MCF 10A (cell line): ENCODE results near the gene SLIT3. TPM values are rescaled to one million over a fixed set of nuclear protein-coding genes. Genes with fewer than 3 reads are reported as not detected.

Experiments used
- BruUV-seq: library from RNA; stranded (reverse); fragments of 400-500 nt; replicated peaks from 2 replicates; lab custom pipeline; 2021; lab: Mats Ljungman, UMichigan
- CTCF ChIA-PET: fragments of 300-600 bp; sonication (Branson Sonifier 250); formaldehyde crosslinking; extraction: SDS; loops from one replicate; lab custom pipeline; 2021; ENCODE audit warnings: antibody characterized with exemption, inconsistent platforms; lab: Yijun Ruan, JAX
- POLR2A ChIA-PET: fragments of 300-600, 350-650 bp; sonication (Branson Sonifier 250); formaldehyde crosslinking; extraction: SDS; loops from one replicate; lab custom pipeline; 2020; ENCODE audit warnings: antibody characterized with exemption, inconsistent platforms; lab: Yijun Ruan, JAX
- DNase-seq: peaks from one replicate; pipeline ENCODE4 v3.0.0-alpha.2; 2018; ENCODE audit not compliant: unreplicated experiment
- H3K27ac Mint-ChIP-seq: one replicate; pipeline ENCODE4 v1.8.0; 2022; ENCODE audit warnings: mild to moderate bottlenecking, low read depth, mixed read lengths; ENCODE audit not compliant: unreplicated experiment
- H3K27me3 Mint-ChIP-seq: one replicate; pipeline ENCODE4 v1.8.0; 2022; ENCODE audit warnings: mixed read lengths; ENCODE audit not compliant: insufficient read depth, unreplicated experiment
- H3K36me3 Mint-ChIP-seq: one replicate; pipeline ENCODE4 v1.8.0; 2022; ENCODE audit warnings: mild to moderate bottlenecking, moderate library complexity, mixed read lengths; ENCODE audit not compliant: insufficient read depth, unreplicated experiment
- H3K4me1 Mint-ChIP-seq: one replicate; pipeline ENCODE4 v1.8.0; 2022; ENCODE audit warnings: mixed read lengths; ENCODE audit not compliant: insufficient read depth, unreplicated experiment
- H3K4me3 Mint-ChIP-seq: one replicate; pipeline ENCODE4 v1.8.0; 2022; ENCODE audit warnings: mild to moderate bottlenecking, moderate library complexity, mixed read lengths; ENCODE audit not compliant: unreplicated experiment
- H3K9me3 Mint-ChIP-seq: one replicate; pipeline ENCODE4 v1.8.0; 2022; ENCODE audit warnings: mixed read lengths; ENCODE audit not compliant: unreplicated experiment
- intact Hi-C: fragments of 100-400 bp; cut with micrococcal nuclease; formaldehyde crosslinking; loops from 2 replicates; pipeline ENCODE4 v1.14.1; 2022
- total RNA-seq: library from RNA; stranded (reverse); gene quantifications from 2 replicates; pipeline ENCODE4 v1.2.3, GENCODE V29; 2022
- TF ChIP-seq, protein P1 (sequence below): fragments of 200-600 bp; IDR thresholded peaks from one replicate; pipeline ENCODE4 v1.8.0; 2022; ENCODE audit warnings: antibody characterized with exemption, mild to moderate bottlenecking; ENCODE audit not compliant: unreplicated experiment

The SLIT3 gene
- total RNA-seq, 1 experiment from 2014 or later, result 0.89 TPM

DNA sequence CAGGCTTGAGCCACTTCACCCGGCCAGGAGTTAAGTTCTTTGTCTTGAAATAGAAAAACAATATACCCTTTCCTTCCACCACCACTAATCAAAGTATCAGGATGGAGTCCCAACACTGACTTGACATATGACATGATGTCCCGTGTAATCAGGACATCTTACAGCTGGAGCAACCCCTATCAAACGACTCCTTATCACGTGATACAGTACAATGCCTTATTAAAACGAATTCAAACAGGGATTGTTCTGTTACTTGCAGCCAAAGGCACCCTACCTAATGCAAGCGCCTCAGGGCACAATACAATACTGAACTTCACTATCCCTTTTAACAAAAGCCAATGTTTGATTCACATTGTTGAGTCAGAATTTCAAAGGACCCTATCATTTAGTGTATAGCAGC, 261.3 kb downstream of the SLIT3 start:
- Mint-ChIP-seq H3K4me1 (no peaks in the 10 kb centered on the region), H3K36me3 (no peaks in the 10 kb centered on the region), H3K4me3 (no peak overlapping the region), H3K27me3 (no peaks in the 10 kb centered on the region), H3K27ac (no peak overlapping the region), H3K9me3 (peaks cover 28% of the 10 kb centered on the region)
- POLR2A ChIA-PET, result no interaction called here
- CTCF ChIA-PET, result interaction anchor here (0.7 kb wide), 1 partner anchor 300 kb away, joined by 3 read pairs; no protein-coding TSS in a partner anchor
- TF ChIP-seq, protein P1, sequence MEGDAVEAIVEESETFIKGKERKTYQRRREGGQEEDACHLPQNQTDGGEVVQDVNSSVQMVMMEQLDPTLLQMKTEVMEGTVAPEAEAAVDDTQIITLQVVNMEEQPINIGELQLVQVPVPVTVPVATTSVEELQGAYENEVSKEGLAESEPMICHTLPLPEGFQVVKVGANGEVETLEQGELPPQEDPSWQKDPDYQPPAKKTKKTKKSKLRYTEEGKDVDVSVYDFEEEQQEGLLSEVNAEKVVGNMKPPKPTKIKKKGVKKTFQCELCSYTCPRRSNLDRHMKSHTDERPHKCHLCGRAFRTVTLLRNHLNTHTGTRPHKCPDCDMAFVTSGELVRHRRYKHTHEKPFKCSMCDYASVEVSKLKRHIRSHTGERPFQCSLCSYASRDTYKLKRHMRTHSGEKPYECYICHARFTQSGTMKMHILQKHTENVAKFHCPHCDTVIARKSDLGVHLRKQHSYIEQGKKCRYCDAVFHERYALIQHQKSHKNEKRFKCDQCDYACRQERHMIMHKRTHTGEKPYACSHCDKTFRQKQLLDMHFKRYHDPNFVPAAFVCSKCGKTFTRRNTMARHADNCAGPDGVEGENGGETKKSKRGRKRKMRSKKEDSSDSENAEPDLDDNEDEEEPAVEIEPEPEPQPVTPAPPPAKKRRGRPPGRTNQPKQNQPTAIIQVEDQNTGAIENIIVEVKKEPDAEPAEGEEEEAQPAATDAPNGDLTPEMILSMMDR, result no peak
- no TSS peak for BruUV-seq
- intact Hi-C loops, result no loop called here
- DNase-seq, result no peak

DNA sequence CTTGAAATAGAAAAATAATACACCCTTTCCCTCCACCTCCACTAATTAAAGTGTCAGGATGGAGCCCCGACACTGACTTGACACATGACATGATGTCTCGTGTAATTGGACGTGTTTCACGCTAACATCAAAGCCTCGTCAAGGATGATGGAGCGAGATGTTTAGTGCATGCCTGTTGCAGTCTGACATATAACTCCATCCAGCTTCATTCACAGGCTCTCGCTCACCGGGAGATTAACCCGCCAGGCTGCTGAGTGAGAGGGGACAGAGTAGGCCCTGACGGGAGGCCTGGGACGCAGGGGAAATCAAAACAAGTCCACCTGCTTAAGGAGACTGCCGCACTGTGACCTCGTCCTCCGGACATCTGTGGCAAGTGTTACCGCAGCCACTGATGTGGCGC, 263.5 kb downstream of the SLIT3 start:
- BruUV-seq, result no TSS peak
- Mint-ChIP-seq H3K27me3 (no peaks in the 10 kb centered on the region), H3K9me3 (peaks cover 41% of the 10 kb centered on the region), H3K27ac (no peak overlapping the region), H3K36me3 (no peaks in the 10 kb centered on the region), H3K4me3 (no peak overlapping the region), H3K4me1 (no peaks in the 10 kb centered on the region)
- TF ChIP-seq, protein P1, result no peak
- POLR2A ChIA-PET, result no interaction called here
- DNase-seq, result no peak
- CTCF ChIA-PET, result no interaction called here
- intact Hi-C loops, result no loop called here

DNA sequence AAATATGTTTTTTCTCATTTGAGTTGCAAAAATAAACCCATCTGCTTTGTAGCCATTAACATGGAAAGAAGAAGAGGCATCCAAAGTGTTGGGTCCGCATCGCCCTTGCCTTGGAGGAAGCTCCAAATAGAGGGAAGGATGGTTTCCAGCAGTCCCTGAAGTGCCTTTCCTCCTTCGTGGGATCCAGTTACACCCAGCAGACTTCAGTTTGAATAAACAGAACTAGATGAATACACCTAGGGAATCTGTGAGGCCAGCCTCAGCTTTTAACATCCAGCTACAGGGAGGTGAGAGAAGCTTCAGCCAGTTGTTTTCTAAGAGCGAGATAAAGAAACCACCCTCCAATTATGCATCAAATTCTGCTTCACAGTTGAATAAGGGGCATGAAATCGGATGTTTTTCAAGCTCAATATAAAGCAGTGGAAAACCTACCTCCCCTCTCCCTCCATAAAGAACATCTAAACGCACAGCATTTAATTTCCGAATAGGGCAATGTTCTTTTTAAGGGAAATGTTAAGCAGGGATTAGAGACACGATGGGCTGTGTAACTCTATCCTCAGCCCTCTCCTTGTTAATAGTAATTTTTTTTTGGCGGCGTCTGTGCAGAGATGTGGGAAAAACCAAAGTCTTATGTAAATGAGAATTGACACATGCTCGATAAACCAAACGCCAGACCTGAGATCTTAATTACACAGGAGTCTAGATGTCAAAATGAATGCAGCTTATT, 264.7 kb downstream of the SLIT3 start:
- CTCF ChIA-PET, result interaction anchor here (0.6 to 0.9 kb wide), 2 partner anchors 14 to 46 kb away, joined by 3 to 4 read pairs; no protein-coding TSS in a partner anchor
- POLR2A ChIA-PET, result no interaction called here
- H3K4me1 Mint-ChIP-seq, result no peaks in the 10 kb centered on the region
- BruUV-seq, result no TSS peak
- peaks cover 37% of the 10 kb centered on the region for H3K9me3 Mint-ChIP-seq
- TF ChIP-seq, protein P1, result no peak
- H3K4me3 Mint-ChIP-seq, result no peak overlapping the region
- no peak for DNase-seq
- intact Hi-C loops, result no loop called here
- no peaks in the 10 kb centered on the region for H3K36me3 Mint-ChIP-seq
- H3K27me3 Mint-ChIP-seq, result no peaks in the 10 kb centered on the region
- no peak overlapping the region for H3K27ac Mint-ChIP-seq

DNA sequence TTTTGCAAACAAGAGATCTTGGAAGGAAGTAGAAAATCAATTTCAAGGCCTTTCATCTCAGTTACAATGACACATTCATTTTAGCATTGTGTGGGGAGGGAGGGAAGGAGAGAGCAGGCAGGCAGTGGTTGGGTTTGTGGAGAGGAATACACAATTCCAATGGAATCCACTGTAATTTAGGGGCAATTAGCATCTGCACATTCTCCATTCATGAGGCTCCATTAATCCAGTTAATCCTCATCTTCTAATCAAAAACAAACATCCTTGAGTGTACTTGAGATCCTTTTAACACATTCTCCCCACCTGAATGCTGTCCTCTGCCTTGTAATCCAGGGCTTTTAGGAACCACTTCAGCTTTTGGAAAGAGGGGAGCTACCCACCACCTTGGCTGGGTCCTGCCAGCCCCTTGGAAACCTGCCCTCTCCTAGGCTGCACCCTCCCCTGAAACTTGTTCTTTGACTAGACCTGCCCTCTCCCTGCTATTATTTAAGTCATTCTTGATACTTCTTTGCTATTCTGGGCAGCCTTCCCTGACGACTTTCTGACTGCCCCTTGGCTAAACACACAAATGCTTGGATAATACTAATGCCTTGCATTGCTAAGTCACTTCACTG, 271.2 kb downstream of the SLIT3 start:
- peaks cover 13% of the 10 kb centered on the region for H3K9me3 Mint-ChIP-seq
- intact Hi-C loops, result no loop called here
- no peak overlapping the region for H3K4me3 Mint-ChIP-seq
- CTCF ChIA-PET, result no interaction called here
- H3K36me3 Mint-ChIP-seq, result no peaks in the 10 kb centered on the region
- TF ChIP-seq, protein P1, result no peak
- POLR2A ChIA-PET, result no interaction called here
- H3K4me1 Mint-ChIP-seq, result no peaks in the 10 kb centered on the region
- no TSS peak for BruUV-seq
- no peak overlapping the region for H3K27ac Mint-ChIP-seq
- H3K27me3 Mint-ChIP-seq, result no peaks in the 10 kb centered on the region
- DNase-seq, result no peak
